Fibroblast of mammary gland (primary cell): ENCODE data around the gene ANKRD28.

Experiments used
- DNase-seq: peaks from one replicate; pipeline ENCODE4 v3.0.0-alpha.2; 2010; ENCODE audit warnings: low read depth
- H3K4me3 ChIP-seq: 2 replicates; pipeline ENCODE4 v1.5.1; 2011; ENCODE audit warnings: low read depth, mild to moderate bottlenecking, low read length, moderate library complexity; ENCODE audit not compliant: control insufficient read depth
- TF ChIP-seq, protein P1 (sequence below): conservative IDR thresholded peaks from 2 replicates; pipeline ENCODE4 v1.5.1; 2011; ENCODE audit warnings: low read depth, low read length, inconsistent platforms; ENCODE audit not compliant: control insufficient read depth, insufficient read depth

Gene ANKRD28

GRCh38 chr3:15673536-15673935, 124.2 kb downstream of the ANKRD28 start:
- TF ChIP-seq, protein P1, sequence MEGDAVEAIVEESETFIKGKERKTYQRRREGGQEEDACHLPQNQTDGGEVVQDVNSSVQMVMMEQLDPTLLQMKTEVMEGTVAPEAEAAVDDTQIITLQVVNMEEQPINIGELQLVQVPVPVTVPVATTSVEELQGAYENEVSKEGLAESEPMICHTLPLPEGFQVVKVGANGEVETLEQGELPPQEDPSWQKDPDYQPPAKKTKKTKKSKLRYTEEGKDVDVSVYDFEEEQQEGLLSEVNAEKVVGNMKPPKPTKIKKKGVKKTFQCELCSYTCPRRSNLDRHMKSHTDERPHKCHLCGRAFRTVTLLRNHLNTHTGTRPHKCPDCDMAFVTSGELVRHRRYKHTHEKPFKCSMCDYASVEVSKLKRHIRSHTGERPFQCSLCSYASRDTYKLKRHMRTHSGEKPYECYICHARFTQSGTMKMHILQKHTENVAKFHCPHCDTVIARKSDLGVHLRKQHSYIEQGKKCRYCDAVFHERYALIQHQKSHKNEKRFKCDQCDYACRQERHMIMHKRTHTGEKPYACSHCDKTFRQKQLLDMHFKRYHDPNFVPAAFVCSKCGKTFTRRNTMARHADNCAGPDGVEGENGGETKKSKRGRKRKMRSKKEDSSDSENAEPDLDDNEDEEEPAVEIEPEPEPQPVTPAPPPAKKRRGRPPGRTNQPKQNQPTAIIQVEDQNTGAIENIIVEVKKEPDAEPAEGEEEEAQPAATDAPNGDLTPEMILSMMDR, result no peak
- H3K4me3 ChIP-seq, result no peak overlapping the region
- DNase-seq, result no peak

- DNase-seq, result no peak
- TF ChIP-seq, protein P1, result no peak
- no peak overlapping the region for H3K4me3 ChIP-seq
Observed at GRCh38 chr3:15667484-15667883, 130.3 kb downstream of the ANKRD28 start.

DNA sequence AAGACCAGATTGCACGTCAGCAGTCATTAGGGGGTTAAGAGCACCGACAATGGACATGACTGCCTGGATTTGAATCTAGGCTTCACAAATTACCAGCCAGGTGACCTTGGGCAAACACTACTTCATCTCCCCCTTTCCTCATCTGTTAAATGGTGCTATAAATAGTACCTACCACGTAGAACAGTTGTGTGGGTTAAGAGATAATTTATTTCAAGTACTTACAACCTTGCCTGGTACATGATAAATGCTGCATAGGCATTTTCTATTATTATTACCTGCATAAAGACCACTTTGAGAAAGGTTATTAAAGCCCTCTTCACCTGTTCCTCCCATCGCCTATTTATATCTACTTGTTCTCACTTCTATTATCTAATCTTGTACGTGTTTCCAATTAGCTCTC, 131.5 kb downstream of the ANKRD28 start:
- TF ChIP-seq, protein P1, result no peak
- DNase-seq, result no peak
- no peak overlapping the region for H3K4me3 ChIP-seq

- TF ChIP-seq, protein P1, result no peak
- DNase-seq, result peak; percentile 40
- no peak overlapping the region for H3K4me3 ChIP-seq
Observed at GRCh38 chr3:15665510-15666150, 132.1 kb downstream of the ANKRD28 start.

DNA sequence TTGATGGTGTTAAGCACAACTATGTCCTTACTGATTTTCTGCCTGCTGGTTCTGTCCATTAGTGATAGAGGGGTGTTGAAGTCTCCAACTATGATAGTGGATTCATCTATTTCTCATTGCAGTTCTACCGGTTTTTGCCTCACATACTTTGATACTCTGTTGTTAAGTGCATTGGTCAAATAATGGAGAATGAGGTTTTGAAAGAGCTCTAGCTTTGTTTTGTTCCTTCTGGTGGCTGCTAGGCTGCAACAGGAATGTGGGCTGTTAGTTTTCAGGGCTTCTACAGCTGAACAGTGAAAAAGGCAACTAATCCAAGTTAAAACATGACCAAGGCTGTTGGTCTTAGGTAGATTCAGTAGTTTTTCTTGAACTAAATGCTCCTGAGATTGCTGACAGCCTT, 133.6 kb downstream of the ANKRD28 start:
- TF ChIP-seq, protein P1, result no peak

DNA sequence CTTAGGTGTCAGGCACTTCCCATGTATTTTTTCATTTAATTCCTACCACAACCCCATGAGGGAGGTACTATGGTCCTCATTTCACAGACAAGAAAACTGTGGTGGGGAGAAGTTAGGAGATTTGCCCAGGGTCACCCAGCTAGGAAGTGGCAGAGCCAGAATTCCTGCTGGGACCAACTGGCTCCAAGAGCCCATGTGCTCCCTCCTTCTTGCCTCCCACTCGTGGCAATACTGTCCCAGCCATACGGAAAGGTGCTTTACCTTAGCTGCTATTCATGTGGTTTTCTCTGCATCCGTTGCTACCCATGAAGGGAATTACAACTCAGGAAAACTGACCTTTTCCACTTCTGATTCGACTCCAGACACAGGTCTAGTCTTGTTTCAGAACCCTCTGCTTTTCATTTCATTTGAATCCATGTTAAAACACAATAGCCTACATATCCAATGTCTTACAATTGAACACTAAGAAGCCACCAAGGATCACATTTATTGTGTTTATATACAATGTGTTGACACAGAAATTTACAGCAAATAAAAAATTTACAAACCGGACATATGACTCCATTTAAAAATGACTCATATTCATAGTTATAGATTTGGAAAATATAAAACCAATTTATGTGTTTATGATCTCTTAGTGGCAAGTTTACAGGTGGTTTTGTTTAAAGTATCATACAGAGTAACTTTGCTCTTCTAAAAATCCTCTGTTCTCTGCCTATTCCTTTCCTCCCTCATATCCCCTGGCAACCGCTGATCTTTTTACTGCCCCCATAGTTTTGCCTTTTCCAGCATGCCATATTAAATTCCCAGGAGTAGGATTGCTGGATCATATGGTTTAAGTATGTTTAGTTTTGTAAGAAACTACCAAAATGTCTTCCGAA, 137.5 kb downstream of the ANKRD28 start:
- no peak overlapping the region for H3K4me3 ChIP-seq
- TF ChIP-seq, protein P1, result no peak
- DNase-seq, result no peak

More for the DNA sequence above, 133.6 kb downstream of the ANKRD28 start:
- no peak overlapping the region for H3K4me3 ChIP-seq
- no peak for DNase-seq
